Bone marrow (tissue), 2 donors: ENCODE results near the gene GOLGA6L7.
"Not testable (repeated sequence)": the region's sequence is repeated elsewhere in the genome, so short reads cannot be mapped to it uniquely, and the experiment has no call there.

Experiments used
- DNase-seq, 2 donors: peaks; one replicate each; lab custom pipeline; 2025; lab: John Stamatoyannopoulos, UW

The GOLGA6L7 gene

DNA sequence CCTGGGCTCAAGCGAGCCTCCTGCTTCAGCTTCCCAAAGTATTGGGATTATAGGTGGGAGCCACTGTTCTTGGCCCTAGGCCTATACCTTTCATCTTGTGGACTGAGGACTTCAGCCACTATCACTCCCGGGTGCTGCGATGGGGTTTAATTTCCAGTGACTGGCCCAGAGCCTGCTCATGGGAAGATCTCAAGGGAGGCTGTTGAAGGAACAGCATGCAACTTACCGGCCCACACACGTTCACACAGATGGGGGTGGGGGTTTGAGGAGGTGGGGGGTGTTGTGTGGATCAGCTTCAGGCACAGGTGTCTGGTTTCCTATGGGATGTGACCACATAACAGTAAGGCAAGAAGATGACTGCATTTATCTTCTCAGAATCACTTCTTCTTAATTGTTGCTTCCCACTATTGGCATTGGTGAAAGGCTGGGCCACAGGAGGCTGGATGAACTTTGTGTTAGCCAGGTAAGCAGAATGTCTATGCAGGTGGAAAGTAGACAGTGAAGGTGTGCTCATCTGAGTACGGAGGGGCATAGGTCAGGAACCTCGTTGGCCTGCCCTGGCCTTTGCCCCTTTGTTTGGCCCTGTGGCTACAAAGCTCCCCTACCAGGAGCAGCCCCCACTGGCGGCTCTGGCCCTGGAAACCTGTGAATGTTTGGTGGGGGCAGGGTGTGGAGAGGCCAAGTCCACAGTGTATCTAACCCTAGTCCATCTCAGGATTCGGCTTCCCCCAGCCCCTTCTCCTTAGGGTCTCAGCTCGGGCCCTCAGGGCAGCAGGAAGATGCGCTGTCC, 35.9 kb upstream of the GOLGA6L7 start:
- no peak for DNase-seq

- no peak for DNase-seq
Measured at GRCh38 chr15:28881600-28881999, 33.2 kb upstream of the GOLGA6L7 start.

DNA sequence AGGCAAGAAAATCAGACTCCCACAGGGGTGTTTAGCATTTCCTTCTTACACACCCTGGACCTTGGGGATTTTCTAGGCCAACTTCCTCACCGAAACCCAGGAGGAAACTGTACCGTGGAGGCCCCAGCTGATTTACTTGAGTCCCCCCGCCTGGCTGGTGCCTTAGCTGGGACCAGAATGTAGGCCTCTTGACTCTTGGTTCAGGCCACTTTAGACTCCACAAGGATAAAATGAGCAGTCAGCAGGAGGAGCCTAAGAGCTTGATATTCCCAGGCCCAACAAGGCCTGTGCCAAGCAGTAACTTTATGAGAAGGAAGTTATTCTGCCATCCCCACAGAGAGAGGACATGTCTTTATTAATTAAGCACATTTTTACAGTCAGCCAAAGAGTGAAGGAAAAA, 32.7 kb upstream of the GOLGA6L7 start:
- no peak for DNase-seq

DNA sequence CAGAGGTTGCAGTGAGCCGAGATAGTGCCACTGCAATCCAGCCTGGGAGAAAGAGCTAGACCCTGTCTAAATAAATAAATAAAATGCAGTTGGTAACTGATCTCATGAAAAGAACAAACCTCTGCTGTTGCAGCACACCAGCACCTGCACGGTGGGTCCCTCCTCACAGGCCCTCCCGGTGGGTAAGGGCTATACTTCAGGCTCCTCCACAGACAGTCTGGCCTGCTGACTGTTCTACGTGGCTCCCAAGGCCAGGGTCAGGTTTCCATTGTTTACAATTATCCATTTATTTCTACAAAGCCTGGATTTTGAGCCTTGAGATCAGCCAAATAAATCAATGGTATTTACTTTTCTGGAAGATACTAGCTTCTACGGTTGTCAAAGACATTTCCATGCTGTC, 32.2 kb upstream of the GOLGA6L7 start:
- no peak for DNase-seq

- DNase-seq: no peak
Measured at GRCh38 chr15:28879551-28879950, 31.1 kb upstream of the GOLGA6L7 start.

- no peak for DNase-seq
Measured at GRCh38 chr15:28878209-28878608, 29.8 kb upstream of the GOLGA6L7 start.

- no peak for DNase-seq
Measured at GRCh38 chr15:28876845-28877185, 28.4 kb upstream of the GOLGA6L7 start.

GRCh38 chr15:28876131-28876844, 27.8 kb upstream of the GOLGA6L7 start:
- no peak for DNase-seq

DNA sequence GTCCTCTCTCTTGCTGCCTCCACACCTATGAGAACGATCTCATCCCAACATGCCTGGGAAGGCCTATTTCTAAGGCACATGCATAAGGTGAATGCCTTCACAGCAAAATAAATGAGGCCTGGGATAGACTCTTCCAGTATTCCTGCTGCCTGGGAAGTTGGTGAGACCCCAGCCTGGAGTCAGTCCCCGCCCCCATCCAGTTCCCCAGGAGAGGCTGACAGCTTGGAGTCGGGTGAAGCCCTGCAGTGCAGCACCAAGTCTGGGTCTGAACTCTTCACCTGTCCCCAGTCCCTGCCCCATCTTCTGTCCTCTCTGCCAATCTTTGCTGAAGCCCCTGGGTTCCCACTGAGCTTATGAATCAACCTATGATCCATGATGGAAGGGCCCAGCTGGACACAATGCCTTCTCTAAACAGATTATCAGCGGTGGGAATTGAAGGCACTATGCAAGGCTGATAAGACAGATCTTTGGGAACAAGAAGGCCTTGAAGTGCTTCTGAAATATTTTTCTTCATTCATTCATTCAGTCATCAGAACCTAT, 27.1 kb upstream of the GOLGA6L7 start:
- DNase-seq: no peak

DNA sequence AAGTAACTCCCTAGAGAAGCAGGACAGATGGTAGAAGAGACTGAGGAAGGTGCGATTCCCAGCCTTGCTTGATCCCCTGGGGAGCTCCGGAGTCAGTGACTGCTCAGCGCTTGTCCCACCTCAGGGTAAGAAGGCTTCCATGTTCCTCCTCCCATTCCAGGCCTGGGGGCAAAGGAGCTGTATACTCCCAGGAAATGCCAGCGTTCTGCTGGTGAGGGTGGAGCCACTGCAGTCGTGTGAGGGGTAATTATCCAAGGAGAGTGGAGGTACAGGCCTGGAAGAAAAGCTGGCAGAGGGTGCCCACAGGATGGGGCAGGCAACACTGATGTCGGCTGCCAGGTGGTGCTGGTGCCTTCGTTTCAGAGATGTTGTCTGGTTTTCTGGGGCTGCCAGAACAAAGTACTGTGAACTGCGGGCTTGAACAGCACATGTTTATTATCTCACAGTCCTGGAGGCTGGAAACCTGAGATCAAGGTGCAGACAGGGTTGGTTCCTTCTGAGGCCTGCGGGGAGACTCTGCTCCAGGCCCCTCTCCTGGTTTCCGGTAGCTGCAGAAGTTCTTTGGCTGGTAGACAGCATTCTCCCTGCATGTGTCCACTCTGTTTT, 25.2 kb upstream of the GOLGA6L7 start:
- DNase-seq: no peak

DNA sequence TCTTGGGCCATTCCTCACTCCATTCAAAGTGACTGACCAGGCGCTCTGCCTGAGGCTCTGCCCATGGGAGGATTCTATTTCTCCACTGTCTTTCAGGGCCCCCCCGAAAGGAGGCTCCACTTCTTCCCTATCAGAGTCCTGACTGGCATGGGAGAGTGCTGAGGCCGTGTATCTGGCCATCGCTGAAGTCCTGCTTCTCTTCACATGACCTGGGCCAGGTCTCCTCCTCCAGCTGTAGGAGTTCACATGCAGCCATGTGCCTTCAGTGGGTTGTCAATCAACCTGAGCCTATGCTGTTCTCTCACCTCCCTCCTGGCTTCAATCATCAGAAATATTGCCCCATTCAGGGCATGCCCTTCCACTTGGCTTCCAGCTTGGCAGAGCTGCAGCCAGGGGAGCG, 24.6 kb upstream of the GOLGA6L7 start:
- DNase-seq: no peak

- no peak for DNase-seq
Measured at GRCh38 chr15:28871168-28871567, 22.7 kb upstream of the GOLGA6L7 start.

DNA sequence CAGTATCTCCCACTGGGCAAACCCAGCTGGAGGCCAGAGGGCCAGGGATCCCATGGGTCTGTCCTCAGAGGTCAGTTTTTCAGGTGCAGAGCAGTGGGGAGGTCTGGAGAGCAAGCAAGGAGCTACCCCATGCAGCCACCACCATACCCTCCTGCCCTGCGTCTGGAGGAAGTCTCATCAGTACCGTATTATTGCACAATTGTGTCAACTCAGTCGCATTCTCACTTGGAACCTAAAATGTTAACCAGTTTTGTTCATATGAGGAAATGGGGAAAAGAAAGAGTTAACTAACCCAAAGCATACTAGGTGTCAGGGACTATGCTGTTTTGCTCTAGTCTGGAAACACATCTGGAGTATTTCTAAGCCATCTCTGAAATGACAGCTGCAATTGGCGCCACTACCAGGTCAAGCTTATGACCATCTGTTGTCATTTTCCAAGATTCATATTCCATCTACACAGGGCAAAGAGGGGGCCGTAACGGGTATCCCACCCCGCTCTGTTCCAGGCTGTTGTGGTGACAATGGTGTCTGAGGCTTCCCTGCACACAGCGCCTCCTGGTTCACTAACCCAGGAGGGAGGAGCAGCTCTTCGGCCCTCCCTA, 20.4 kb upstream of the GOLGA6L7 start:
- DNase-seq: no peak

GRCh38 chr15:28861589-28862293, 13.3 kb upstream of the GOLGA6L7 start:
- not testable (repeated sequence) for DNase-seq

GRCh38 chr15:28861031-28861534, 12.6 kb upstream of the GOLGA6L7 start:
- no peak for DNase-seq

DNA sequence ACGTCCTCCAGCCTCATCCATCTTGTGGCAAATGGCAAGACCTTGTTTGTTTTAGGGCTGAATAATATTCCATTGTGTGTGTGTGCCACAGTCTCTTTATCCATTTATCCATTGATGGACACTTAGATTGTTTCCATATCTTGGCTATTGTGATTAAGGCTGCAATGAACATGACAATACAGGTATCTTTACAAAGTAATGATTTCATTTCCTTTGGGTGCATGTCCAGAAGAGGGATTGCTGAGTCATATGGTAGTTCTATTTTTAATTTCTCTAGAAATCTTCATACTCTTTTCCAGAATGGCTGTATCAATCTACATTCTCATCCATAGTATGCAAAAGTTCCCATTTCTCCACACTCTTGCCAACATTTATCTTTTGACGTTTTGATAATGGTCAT, 6.1 kb upstream of the GOLGA6L7 start:
- DNase-seq: not testable (repeated sequence)

GRCh38 chr15:28853654-28854053, 5.2 kb upstream of the GOLGA6L7 start:
- DNase-seq: not testable (repeated sequence)

GRCh38 chr15:28849766-28850165, 1.3 kb upstream of the GOLGA6L7 start:
- not testable (repeated sequence) for DNase-seq

- DNase-seq: not testable (repeated sequence)
Measured at GRCh38 chr15:28849271-28849670, 827 bp upstream of the GOLGA6L7 start.

DNA sequence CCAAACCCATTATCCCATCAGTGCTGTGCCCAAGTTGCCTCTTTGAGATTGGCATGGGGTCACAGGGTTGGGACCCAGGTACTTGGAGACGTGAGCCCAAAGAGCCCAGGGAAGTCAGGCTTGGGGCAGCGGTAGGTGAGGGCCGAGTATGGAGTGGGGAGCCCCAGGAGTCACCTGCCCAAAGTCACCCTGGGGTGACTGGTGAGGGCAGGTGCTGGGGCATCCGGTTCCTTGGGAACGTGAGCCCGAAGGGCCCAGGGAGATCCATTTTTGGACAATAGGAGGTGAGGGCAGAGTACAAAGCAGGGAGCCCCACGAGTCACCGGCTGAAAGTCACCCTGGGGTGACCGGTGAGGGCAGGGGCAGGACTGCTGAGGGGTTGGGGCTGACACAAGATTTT, 485 bp downstream of the GOLGA6L7 start:
- DNase-seq: not testable (repeated sequence)

GRCh38 chr15:28847247-28847646, 1.2 kb downstream of the GOLGA6L7 start:
- DNase-seq: not testable (repeated sequence)

DNA sequence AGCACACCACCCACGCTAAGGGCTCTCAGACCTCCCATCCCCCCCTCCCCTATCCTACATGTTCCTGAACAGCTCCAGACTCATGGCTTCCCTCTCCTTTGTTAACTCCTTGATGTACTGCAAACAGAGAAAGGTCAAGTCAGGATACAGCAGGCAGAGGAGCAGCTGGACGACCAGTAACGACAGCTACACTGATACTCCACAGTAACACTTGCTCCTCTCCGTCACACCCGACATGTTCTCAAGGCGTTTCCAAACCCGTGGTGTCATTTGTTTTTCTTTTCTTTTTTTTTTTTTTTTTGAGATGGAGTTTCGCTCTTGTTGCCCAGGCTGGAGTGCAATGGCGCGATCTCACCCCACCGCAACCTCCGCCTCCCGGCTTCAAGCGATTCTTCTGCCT, 4.3 kb downstream of the GOLGA6L7 start:
- not testable (repeated sequence) for DNase-seq
